C4-2B (cell line): ENCODE data around the gene SULT1C2.

Experiments used
- H3K27ac ChIP-seq: fragments of 450-650 bp; 2 replicates; pipeline ENCODE4 v1.5.1; 2017
- ZFX ChIP-seq: fragments of 450-650 bp; IDR thresholded peaks from 2 replicates; pipeline ENCODE4 v1.6.1; 2017
- TF ChIP-seq, protein P1 (sequence below): fragments of 450-650 bp; conservative IDR thresholded peaks from 2 replicates; pipeline ENCODE4 v1.5.1; 2017; ENCODE audit warnings: mild to moderate bottlenecking

Gene SULT1C2

DNA sequence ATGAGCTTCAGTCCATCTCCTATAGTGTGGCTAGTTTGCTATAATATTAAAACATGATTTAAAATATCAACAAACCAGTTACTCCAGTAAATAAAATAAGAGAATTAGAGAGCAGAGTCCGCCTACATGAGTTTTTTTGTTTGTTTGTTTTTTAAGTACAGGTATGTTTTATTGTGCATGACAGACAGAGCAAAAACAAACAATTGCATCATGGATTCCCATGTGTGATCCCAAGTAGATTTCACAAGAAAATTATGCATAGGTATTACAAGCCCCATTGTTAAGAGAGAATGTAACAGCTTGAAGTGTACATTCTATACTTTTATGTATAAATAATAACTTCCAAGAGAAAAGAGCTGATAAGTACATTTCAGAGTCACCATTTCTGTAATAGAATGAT is 27.9 kb upstream of the SULT1C2 start:
- no peak overlapping the region; the same call in 1 of the 2 replicates for H3K27ac ChIP-seq
- TF ChIP-seq, protein P1, sequence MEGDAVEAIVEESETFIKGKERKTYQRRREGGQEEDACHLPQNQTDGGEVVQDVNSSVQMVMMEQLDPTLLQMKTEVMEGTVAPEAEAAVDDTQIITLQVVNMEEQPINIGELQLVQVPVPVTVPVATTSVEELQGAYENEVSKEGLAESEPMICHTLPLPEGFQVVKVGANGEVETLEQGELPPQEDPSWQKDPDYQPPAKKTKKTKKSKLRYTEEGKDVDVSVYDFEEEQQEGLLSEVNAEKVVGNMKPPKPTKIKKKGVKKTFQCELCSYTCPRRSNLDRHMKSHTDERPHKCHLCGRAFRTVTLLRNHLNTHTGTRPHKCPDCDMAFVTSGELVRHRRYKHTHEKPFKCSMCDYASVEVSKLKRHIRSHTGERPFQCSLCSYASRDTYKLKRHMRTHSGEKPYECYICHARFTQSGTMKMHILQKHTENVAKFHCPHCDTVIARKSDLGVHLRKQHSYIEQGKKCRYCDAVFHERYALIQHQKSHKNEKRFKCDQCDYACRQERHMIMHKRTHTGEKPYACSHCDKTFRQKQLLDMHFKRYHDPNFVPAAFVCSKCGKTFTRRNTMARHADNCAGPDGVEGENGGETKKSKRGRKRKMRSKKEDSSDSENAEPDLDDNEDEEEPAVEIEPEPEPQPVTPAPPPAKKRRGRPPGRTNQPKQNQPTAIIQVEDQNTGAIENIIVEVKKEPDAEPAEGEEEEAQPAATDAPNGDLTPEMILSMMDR = no peak
- no peak for TF ChIP-seq ZFX

DNA sequence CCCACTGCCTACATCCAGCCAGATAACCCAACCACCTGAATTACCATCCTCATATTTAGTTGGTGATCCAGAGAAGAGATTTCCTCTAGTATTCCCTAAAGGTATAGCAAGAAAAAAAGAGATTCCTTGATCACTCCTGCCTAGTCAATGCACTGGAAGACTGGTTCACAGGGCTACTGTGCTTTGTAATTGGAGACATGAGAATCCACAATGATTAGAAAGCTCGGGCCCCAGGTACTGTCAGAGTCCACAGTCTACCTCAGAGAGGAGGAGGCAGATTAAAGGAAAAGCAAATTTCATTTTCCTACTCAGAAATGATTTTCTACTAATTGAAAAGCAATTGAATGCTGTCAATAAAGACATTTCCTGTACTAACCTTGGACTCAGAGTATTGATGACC is 26.7 kb upstream of the SULT1C2 start:
- TF ChIP-seq, protein P1 = no peak
- no peak for TF ChIP-seq ZFX
- H3K27ac ChIP-seq = no peak overlapping the region

DNA sequence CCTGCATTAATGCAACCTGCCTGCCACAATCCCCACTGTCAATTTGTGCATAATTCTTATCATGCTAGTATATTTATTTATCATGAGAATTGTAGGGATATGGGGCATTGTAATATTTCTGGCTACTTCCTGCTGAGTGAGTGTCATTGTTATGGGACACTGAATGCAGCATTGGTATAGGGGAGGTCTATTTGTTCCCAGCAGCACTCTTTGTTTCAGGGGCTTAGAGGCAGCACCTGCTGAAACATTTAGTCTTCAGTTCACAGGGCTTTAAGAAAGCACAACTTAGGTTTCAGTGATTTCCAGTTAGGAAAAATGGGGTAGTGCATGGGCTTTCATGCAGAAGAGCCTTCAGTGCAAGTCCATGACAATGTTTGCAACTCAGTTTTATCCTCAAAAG is 25.3 kb upstream of the SULT1C2 start:
- no peak for TF ChIP-seq ZFX
- TF ChIP-seq, protein P1 = no peak
- no peak overlapping the region for H3K27ac ChIP-seq

DNA sequence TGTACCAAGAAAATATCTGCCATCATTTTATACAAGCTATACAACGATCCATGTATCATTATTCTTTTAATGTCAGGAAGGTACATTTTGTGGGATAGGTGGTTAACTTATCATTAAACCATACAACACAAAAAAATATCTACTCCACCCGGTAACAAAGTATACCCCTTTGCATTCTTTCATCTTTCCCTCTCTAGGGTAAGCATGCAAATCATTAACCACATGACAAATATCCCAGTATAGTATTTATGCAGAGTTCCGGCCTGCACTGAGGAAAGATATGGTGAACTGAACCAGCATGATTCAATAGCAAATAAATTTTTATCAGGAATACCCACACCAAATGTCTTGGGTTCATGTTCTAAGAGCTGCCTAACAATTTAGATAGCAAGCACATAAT is 22.5 kb upstream of the SULT1C2 start:
- TF ChIP-seq, protein P1 = no peak
- H3K27ac ChIP-seq = no peak overlapping the region

DNA sequence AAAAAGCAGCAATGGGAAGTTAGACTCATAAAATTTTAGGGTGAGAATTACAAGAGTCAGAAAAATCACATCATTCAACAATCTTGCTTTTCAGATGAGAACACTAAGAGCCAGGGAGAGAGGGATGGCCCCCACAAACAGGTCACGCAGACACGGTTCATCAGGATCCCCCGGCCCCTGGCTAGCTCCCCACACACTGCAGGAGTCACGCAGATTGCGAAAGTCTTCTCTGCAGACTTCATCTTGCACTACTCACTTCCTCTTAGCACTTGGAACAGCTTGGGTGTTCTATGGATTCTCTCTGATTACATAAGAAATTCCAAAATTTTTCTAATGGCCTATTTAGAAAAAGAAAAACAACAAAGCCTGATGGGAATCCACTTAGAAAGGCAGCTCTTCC is 21.6 kb upstream of the SULT1C2 start:
- TF ChIP-seq ZFX = no peak
- TF ChIP-seq, protein P1 = no peak
- H3K27ac ChIP-seq = no peak overlapping the region

DNA sequence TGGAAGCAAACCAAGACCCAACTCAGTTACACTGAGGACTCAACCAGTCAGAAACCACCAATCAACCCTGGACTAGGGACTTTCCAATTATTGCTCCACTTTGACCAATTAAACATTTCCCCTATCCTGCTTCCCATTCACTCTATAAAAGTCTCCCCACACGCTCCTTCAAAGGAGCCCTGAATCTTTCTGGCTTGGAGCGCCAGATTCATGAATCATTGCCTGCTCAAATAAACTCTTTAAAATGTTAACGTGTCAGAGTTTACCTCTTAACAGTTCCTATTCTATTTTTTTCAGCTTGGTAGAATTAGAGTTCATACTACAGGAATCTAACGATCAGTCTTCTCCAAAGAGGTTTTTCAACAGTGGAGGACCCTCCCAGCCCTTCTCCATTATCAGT is 20.7 kb upstream of the SULT1C2 start:
- TF ChIP-seq, protein P1 = no peak
- TF ChIP-seq ZFX = no peak
- no peak overlapping the region for H3K27ac ChIP-seq

DNA sequence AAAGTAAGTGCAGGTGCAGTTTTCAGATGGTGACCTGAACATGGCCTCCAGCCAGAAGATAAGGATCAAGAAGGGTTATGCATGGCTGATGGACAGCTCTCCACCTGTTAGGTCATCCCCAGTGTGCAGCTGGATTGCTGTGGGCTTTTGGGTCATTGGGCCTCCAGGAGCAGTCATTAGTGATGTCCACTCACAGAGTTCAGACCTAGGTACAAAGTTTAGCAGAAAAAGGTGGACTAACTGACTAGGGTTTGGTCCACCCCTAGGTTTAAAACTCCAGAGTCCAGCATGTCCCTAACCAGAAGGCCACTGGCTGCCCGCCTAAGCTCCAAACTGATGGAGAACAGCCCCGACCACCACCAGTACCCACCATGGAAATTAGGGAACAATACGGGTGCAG is 18.3 kb upstream of the SULT1C2 start:
- H3K27ac ChIP-seq = no peak overlapping the region
- no peak for TF ChIP-seq ZFX
- TF ChIP-seq, protein P1 = no peak
